OCI-LY3 (cell line): Measurements from ENCODE around the gene BPIFB3.

ENCODE experiments used
- CTCF ChIP-seq: fragments of 200-600, 300-600 bp; sonication (generic); IDR thresholded peaks from 2 replicates; pipeline ENCODE4 v1.5.1; 2014; ENCODE audit warnings: antibody characterized with exemption, low read length, low read depth
- EZH2phosphoT487 ChIP-seq: fragments of 200-600 bp; shearing (Covaris generic); IDR thresholded peaks from 2 replicates; pipeline ENCODE4 v1.6.1; 2018; ENCODE audit warnings: antibody characterized with exemption, mixed run types, low read depth

- no peak for TF ChIP-seq CTCF
- TF ChIP-seq EZH2phosphoT487: no peak
Measured at GRCh38 chr20:33024243-33024560, 29.5 kb upstream of the BPIFB3 start.
